B cell (primary cell): ENCODE data around the gene SYNE2. TPM values are rescaled to one million over a fixed set of nuclear protein-coding genes. Genes with fewer than 3 reads are reported as not detected.

ENCODE experiments used
- ATAC-seq: fragments of 200-7000 bp; cut with Tn5 transposase; one replicate; pipeline ENCODE4 v1.10.0; 2021; ENCODE audit warnings: low read depth, mild to moderate bottlenecking, moderate number of reproducible peaks, moderate library complexity
- CTCF ChIA-PET: fragments of 350-600 bp; sonication (Branson Sonifier 250); formaldehyde crosslinking; loops from one replicate; lab custom pipeline; 2021; ENCODE audit warnings: antibody characterized with exemption, inconsistent platforms; lab: Charles Lee
- POLR2A ChIA-PET: fragments of 350-600 bp; sonication (Branson Sonifier 250); formaldehyde crosslinking; loops from one replicate; lab custom pipeline; 2021; ENCODE audit warnings: antibody characterized with exemption; lab: Charles Lee
- DNase-seq: peaks from one replicate; pipeline ENCODE4 v3.0.0; 2013
- H2AFZ ChIP-seq: 2 replicates; pipeline ENCODE4 v1.6.1; 2012; ENCODE audit warnings: mild to moderate bottlenecking, low read depth, low read length; ENCODE audit not compliant: insufficient read depth, poor library complexity, severe bottlenecking
- H3K27ac ChIP-seq, 2 donors: 1 replicate in 1 of 2; 2 replicates in 1 of 2; pipeline ENCODE4 v1.5.1; 2012 to 2013; ENCODE audit warnings: low read length in 2 of 2, mild to moderate bottlenecking in 2 of 2, moderate library complexity in 1 of 2
- H3K27me3 ChIP-seq, 4 experiments: fragments of 200-600 bp in 1 of 4; sonication (generic) in 1 of 4; replicated peaks in 1 of 4; 1 replicate in 2 of 4; 2 replicates in 2 of 4; pipeline versions ENCODE4 v1.6.1 to v1.7.0; 2013 to 2016; ENCODE audit warnings: low read length in 3 of 4, mild to moderate bottlenecking in 2 of 4, mixed read lengths in 1 of 4, moderate library complexity in 1 of 4; ENCODE audit not compliant: insufficient read depth in 4 of 4, control insufficient read depth in 3 of 4; ENCODE audit errors: control extremely low read depth in 1 of 4
- H3K36me3 ChIP-seq, 2 experiments: replicated peaks in 1 of 2; 1 replicate in 1 of 2; 2 replicates in 1 of 2; pipeline versions ENCODE4 v1.6.1 to v1.7.1; 2013; ENCODE audit warnings: low read length in 1 of 2; ENCODE audit not compliant: insufficient read depth in 2 of 2, control insufficient read depth in 1 of 2; ENCODE audit errors: control extremely low read depth in 1 of 2, extremely low read depth in 1 of 2
- H3K4me1 ChIP-seq, 2 donors: fragments of 200-600 bp in 1 of 2; sonication (generic) in 1 of 2; 1 replicate in 1 of 2; 2 replicates in 1 of 2; pipeline versions ENCODE4 v1.5.1 to v1.6.1; 2013 to 2017; ENCODE audit warnings: low read length in 2 of 2; ENCODE audit not compliant: control insufficient read depth in 2 of 2, insufficient read depth in 2 of 2
- H3K4me2 ChIP-seq: replicated peaks from 2 replicates; pipeline ENCODE3; 2012; ENCODE audit warnings: mild to moderate bottlenecking, low read depth, low read length; ENCODE audit not compliant: poor library complexity, severe bottlenecking
- H3K4me3 ChIP-seq, 5 experiments: fragments of 200-600 bp in 1 of 5; sonication (generic) in 1 of 5; 1 replicate in 3 of 5; 2 replicates in 2 of 5; pipeline versions ENCODE4 v1.5.1 to v1.7.0; 2011 to 2016; ENCODE audit warnings: low read length in 4 of 5, mild to moderate bottlenecking in 4 of 5, low read depth in 2 of 5, control low read depth in 1 of 5, moderate library complexity in 1 of 5; ENCODE audit not compliant: insufficient read depth in 1 of 5; ENCODE audit errors: control extremely low read depth in 1 of 5, extremely low read depth in 1 of 5
- H3K79me2 ChIP-seq: fragments of 200-600 bp; sonication (generic); one replicate; pipeline ENCODE4 v1.6.0; 2016; ENCODE audit warnings: low read length; ENCODE audit not compliant: control insufficient read depth, insufficient read depth
- H3K9ac ChIP-seq: fragments of 200-600 bp; sonication (generic); 2 replicates; pipeline ENCODE4 v1.6.1; 2017; ENCODE audit warnings: mild to moderate bottlenecking, low read length, moderate library complexity
- H3K9me3 ChIP-seq, 3 donors: one replicate each; pipeline versions ENCODE4 v1.6.1 to v1.7.1; 2013; ENCODE audit warnings: low read length in 2 of 3; ENCODE audit not compliant: control insufficient read depth in 2 of 3, insufficient read depth in 1 of 3; ENCODE audit errors: control extremely low read depth in 1 of 3
- H4K20me1 ChIP-seq: 2 replicates; pipeline ENCODE4 v1.6.0; 2012; ENCODE audit warnings: mild to moderate bottlenecking, low read length; ENCODE audit not compliant: insufficient read depth, control insufficient read depth, poor library complexity, severe bottlenecking
- H3K27ac Mint-ChIP-seq: one replicate; pipeline ENCODE4 v1.8.0; 2021; ENCODE audit warnings: mixed read lengths
- H3K27me3 Mint-ChIP-seq: one replicate; pipeline ENCODE4 v1.8.0; 2021; ENCODE audit warnings: mixed read lengths
- H3K4me1 Mint-ChIP-seq: one replicate; pipeline ENCODE4 v1.8.0; 2021; ENCODE audit warnings: mixed read lengths
- H3K4me3 Mint-ChIP-seq: one replicate; pipeline ENCODE4 v1.8.0; 2021; ENCODE audit warnings: mixed read lengths
- H3K9me3 Mint-ChIP-seq: one replicate; pipeline ENCODE4 v1.8.0; 2022; ENCODE audit warnings: mixed read lengths; ENCODE audit not compliant: insufficient read depth
- CTCF ChIP-seq: fragments of 200-600 bp; IDR thresholded peaks from one replicate; pipeline ENCODE4 v1.8.0; 2022; ENCODE audit warnings: antibody characterized with exemption, mild to moderate bottlenecking
- EZH2 ChIP-seq: IDR thresholded peaks from 2 replicates; pipeline ENCODE4 v1.6.1; 2012; ENCODE audit warnings: borderline replicate concordance, low read depth, mild to moderate bottlenecking, moderate library complexity, low read length; ENCODE audit not compliant: insufficient read depth, poor library complexity, severe bottlenecking
- WGBS: methylation state at CpG from one replicate; pipeline ENCODE4 v1.1.5; 2013; ENCODE audit warnings: missing lambda C conversion rate; ENCODE audit not compliant: insufficient coverage; 5-methylcytosine and 5-hydroxymethylcytosine counted together
- intact Hi-C: fragments of 100-400 bp; cut with micrococcal nuclease; formaldehyde crosslinking; loops from one replicate; pipeline ENCODE4 v1.10.0; 2022
- polyA plus RNA-seq: library from polyadenylated mRNA; depleted of rRNA; stranded (reverse); fragments of >200 nt; gene quantifications from 2 replicates; pipeline ENCODE4 v1.2.3, GENCODE V29; 2012
- total RNA-seq, 2 donors: library from RNA; stranded (reverse); fragments of 120-200 nt in 1 of 2; gene quantifications; 1 replicate in 1 of 2; 2 replicates in 1 of 2; pipeline versions ENCODE4 v1.2.3 to v1.2.4, GENCODE V29; 2013 to 2022

The SYNE2 gene
- total and polyA plus RNA-seq, 2 donors (not counting 1 experiment from before 2014, with no cell fraction given): 39.5 to 105 TPM

DNA sequence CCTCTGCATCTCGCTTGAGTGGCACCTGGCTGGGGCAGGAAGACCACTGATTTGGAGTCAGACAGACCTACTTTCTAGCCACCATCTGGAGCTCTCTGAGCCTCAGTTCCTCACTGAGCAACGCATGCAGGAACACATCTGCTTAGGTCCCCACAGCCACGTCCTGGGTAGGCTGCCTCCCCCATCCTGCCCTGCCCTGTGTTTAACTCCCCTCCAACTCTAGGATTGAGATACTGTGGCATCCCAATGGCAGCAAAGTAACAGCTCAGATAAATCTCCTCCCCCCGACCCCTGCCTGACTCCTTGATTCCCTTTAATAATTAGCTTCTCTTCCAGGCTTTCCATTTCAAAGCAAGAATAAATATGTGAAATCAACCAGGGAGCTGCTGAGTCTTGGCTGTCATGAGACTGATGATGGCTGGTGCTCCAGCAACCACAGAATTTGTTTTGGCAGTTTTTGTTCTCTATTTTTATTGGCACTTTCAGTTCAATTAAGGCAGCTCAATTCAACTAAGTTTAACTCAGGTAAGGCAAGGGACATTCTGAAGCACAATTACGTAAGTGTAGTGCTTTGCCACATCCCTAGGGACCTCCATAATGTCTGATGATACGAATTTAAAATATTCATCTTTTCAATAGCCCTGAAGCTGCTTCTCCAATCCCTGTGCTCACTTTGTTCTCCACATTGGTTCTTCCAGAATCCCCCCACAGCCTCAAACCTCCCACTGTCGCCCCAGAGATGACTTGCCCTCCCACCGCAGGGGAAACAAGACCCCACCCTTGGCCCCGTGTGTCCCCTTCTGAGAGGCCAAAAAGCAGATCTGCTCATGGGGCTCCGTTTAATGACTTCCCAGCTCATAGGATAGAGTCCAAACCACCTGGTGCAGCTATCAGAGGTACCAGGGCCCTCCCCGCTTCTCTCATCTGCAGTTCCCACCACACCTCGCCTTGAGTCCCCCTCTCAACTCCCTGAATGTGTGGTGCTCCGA, 383.1 kb downstream of the SYNE2 start:
- H3K4me3 ChIP-seq: peak overlapping the region in 4 of 5 experiments; percentile 10 to 48 (median 23)

More for the DNA sequence above, 383.1 kb downstream of the SYNE2 start:
- intact Hi-C loops: loop anchor here (1.0 to 5.0 kb wide), 8 partner anchors 19 to 594 kb away; partner anchors contain the start of genes ESR2, SYNE2, WDR89 and ZBTB25
- H3K4me2 ChIP-seq: peak overlapping the region; percentile 75
- no peaks in the 10 kb centered on the region for H3K9me3 Mint-ChIP-seq
- peaks cover 0 to 1% (median 0%) of the 10 kb centered on the region in 3 donors for H3K9me3 ChIP-seq
- peak overlapping the region; percentile 96 for H3K27ac Mint-ChIP-seq
- TF ChIP-seq CTCF (no peak), EZH2 (no peak)
- ATAC-seq: peak; percentile 76
- no peaks in the 10 kb centered on the region for H4K20me1 ChIP-seq
- peak overlapping the region; percentile 77 for H3K4me3 Mint-ChIP-seq
- no peaks in the 10 kb centered on the region for H3K27me3 ChIP-seq
- H3K36me3 ChIP-seq: no peaks in the 10 kb centered on the region
- H3K27ac ChIP-seq: peak overlapping the region; percentile 98 to 99
- peak; percentile 95 for DNase-seq
- H3K79me2 ChIP-seq: no peaks in the 10 kb centered on the region
- H2AFZ ChIP-seq: peak overlapping the region; percentile 69
- ChIA-PET POLR2A (interaction anchor here (0.6 to 3.5 kb wide), 17 partner anchors 9 to 727 kb away, joined by 3 to 27 read pairs (median 6); partner anchors contain the start of genes ESR2 and MTHFD1), CTCF (interaction anchor here (0.7 to 6.2 kb wide), 21 partner anchors 12 to 225 kb away, joined by 3 to 60 read pairs (median 5); partner anchors contain the start of gene ESR2)
- peak overlapping the region; percentile 55 for H3K9ac ChIP-seq
- H3K27me3 Mint-ChIP-seq: no peaks in the 10 kb centered on the region
- peaks cover 72% of the 10 kb centered on the region for H3K4me1 Mint-ChIP-seq
- 32% methylated on average over 12 of the region's 13 CpGs for WGBS
- peaks cover 52 to 61% of the 10 kb centered on the region in 2 donors for H3K4me1 ChIP-seq
